Measurements from ENCODE around the gene PRMT7.

DNA sequence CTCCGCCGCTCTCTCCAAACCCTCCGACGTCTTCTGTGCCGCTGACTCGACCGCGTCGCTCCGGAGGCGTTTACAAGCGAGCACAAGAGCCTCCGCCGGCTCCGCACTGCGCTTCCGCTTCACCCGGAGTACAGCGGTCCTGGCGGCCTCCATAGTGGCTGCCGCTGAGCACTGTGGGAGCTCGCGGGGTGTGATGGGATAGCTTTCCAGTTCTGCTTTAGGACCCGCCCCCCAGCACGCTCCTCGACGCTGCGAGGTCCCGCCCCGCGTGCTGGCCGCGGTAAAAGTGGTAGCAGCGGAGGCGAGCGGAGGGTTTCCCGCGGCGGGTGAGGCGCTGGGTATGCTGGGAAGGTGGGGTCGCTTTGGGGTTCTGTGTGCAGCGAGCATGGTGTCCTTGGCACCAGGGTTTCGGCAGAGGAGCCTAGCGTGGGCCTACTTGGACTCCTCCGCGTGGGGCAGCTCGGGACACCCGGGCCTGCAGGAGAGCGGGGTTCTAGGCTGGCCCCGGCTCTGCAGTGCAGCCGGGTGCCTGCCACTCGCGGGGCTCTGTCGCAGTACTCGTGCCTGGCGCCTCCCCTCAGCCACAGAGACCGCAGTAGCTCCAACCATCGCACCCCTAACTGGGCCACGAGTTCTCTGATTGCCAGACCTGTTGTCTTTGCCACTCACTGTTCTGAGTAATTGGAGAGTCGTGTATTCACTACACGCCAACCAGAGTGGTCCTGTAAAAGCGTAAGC is at the start of gene PRMT7, which contains the start of gene SLC7A6OS:
- TF ChIP-seq EZH2phosphoT487 (IDR thresholded peaks at IDR 0.05; ENCODE audit: insufficient read depth, low read depth): no peak
- TF ChIP-seq EZH2 (IDR thresholded peaks at IDR 0.05; ENCODE audit: insufficient read depth, poor library complexity, severe bottlenecking): no peak
